CD14-positive monocyte (primary cell): ENCODE results near the gene VRK3. TPM values are rescaled to one million over a fixed set of nuclear protein-coding genes. Genes with fewer than 3 reads are reported as not detected.

ENCODE experiments used
- DNase-seq, 3 donors: peaks; one replicate each; pipeline ENCODE4 v3.0.0-alpha.2; 2011 to 2022
- H2AFZ ChIP-seq: 2 replicates; pipeline ENCODE4 v1.6.0; 2012; ENCODE audit warnings: mild to moderate bottlenecking, low read depth, low read length, inconsistent platforms; ENCODE audit not compliant: insufficient read depth, poor library complexity, severe bottlenecking
- H3K27ac ChIP-seq, 2 donors: 1 replicate in 1 of 2; 2 replicates in 1 of 2; pipeline ENCODE4 v1.5.1; 2012 to 2013; ENCODE audit warnings: low read length in 2 of 2, control low read depth in 1 of 2, inconsistent platforms in 1 of 2, low read depth in 1 of 2, mild to moderate bottlenecking in 1 of 2
- H3K27me3 ChIP-seq, 2 donors: one replicate each; pipeline versions ENCODE4 v1.6.0 to v1.6.1; 2011 to 2013; ENCODE audit warnings: low read length in 2 of 2; ENCODE audit not compliant: control insufficient read depth in 2 of 2, insufficient read depth in 2 of 2
- H3K36me3 ChIP-seq, 2 donors: replicated peaks in 1 of 2; 1 replicate in 1 of 2; 2 replicates in 1 of 2; pipeline versions ENCODE4 v1.5.1 to v1.6.1; 2012 to 2013; ENCODE audit warnings: low read length in 2 of 2, control low read depth in 1 of 2, inconsistent platforms in 1 of 2, mild to moderate bottlenecking in 1 of 2; ENCODE audit not compliant: insufficient read depth in 2 of 2, control insufficient read depth in 1 of 2
- H3K4me1 ChIP-seq, 2 donors: 1 replicate in 1 of 2; 2 replicates in 1 of 2; pipeline versions ENCODE4 v1.5.1 to v1.6.1; 2012 to 2013; ENCODE audit warnings: low read length in 2 of 2, control low read depth in 1 of 2, inconsistent platforms in 1 of 2, mild to moderate bottlenecking in 1 of 2, moderate library complexity in 1 of 2; ENCODE audit not compliant: insufficient read depth in 2 of 2, control insufficient read depth in 1 of 2
- H3K4me2 ChIP-seq: replicated peaks from 2 replicates; pipeline ENCODE3; 2012; ENCODE audit warnings: low read length, moderate library complexity, mild to moderate bottlenecking; ENCODE audit not compliant: poor library complexity, severe bottlenecking; ENCODE audit errors: extremely low read depth
- H3K4me3 ChIP-seq, 3 experiments: fragments of 200-600 bp in 1 of 3; sonication (generic) in 1 of 3; replicated peaks in 1 of 3; 1 replicate in 2 of 3; 2 replicates in 1 of 3; pipeline ENCODE4 v1.5.1; 2011 to 2013; ENCODE audit warnings: low read length in 3 of 3, mild to moderate bottlenecking in 3 of 3, control low read depth in 2 of 3, low read depth in 2 of 3, inconsistent platforms in 1 of 3, moderate library complexity in 1 of 3
- H3K79me2 ChIP-seq: 2 replicates; pipeline ENCODE4 v1.6.0; 2012; ENCODE audit warnings: mild to moderate bottlenecking, control low read depth, inconsistent platforms, low read length, moderate library complexity; ENCODE audit not compliant: insufficient read depth
- H3K9ac ChIP-seq: 2 replicates; pipeline ENCODE4 v1.6.0; 2017; ENCODE audit warnings: low read length, mild to moderate bottlenecking; ENCODE audit not compliant: insufficient read depth, poor library complexity, severe bottlenecking
- H3K9me3 ChIP-seq, 2 donors: replicated peaks in 1 of 2; 1 replicate in 1 of 2; 2 replicates in 1 of 2; pipeline versions ENCODE4 v1.5.1 to v1.6.1; 2012 to 2013; ENCODE audit warnings: low read length in 2 of 2, control low read depth in 1 of 2; ENCODE audit not compliant: control insufficient read depth in 1 of 2, insufficient read depth in 1 of 2
- H4K20me1 ChIP-seq: 2 replicates; pipeline ENCODE4 v1.6.0; 2012; ENCODE audit warnings: mild to moderate bottlenecking, low read length, control low read depth, moderate library complexity; ENCODE audit not compliant: insufficient read depth
- H3K27ac Mint-ChIP-seq, 7 donors: one replicate each; pipeline ENCODE4 v1.8.0; 2020; ENCODE audit warnings: mild to moderate bottlenecking in 7 of 7, mixed read lengths in 7 of 7, moderate library complexity in 6 of 7, inconsistent platforms in 2 of 7
- H3K27me3 Mint-ChIP-seq, 3 donors: one replicate each; pipeline ENCODE4 v1.8.0; 2021 to 2022; ENCODE audit warnings: low read depth in 3 of 3, mild to moderate bottlenecking in 3 of 3, mixed read lengths in 3 of 3, moderate library complexity in 3 of 3, inconsistent platforms in 1 of 3
- H3K36me3 Mint-ChIP-seq, 2 donors: one replicate each; pipeline ENCODE4 v1.8.0; 2020; ENCODE audit warnings: mixed read lengths in 2 of 2, inconsistent platforms in 1 of 2, mild to moderate bottlenecking in 1 of 2
- H3K4me1 Mint-ChIP-seq: one replicate; pipeline ENCODE4 v1.8.0; 2020; ENCODE audit warnings: mild to moderate bottlenecking, mixed read lengths
- H3K4me3 Mint-ChIP-seq, 2 donors: one replicate each; pipeline ENCODE4 v1.8.0; 2020; ENCODE audit warnings: mild to moderate bottlenecking in 2 of 2, mixed read lengths in 2 of 2, moderate library complexity in 1 of 2
- H3K9me3 Mint-ChIP-seq, 7 donors: one replicate each; pipeline ENCODE4 v1.8.0; 2020 to 2022; ENCODE audit warnings: mixed read lengths in 7 of 7, mild to moderate bottlenecking in 6 of 7, moderate library complexity in 6 of 7, inconsistent platforms in 2 of 7
- WGBS: methylation state at CpG from one replicate; pipeline ENCODE4 v1.1.5; 2013; ENCODE audit warnings: missing lambda C conversion rate; ENCODE audit not compliant: insufficient coverage; 5-methylcytosine and 5-hydroxymethylcytosine counted together
- intact Hi-C, 2 donors: fragments of 100-400 bp; cut with micrococcal nuclease; formaldehyde crosslinking; loops; one replicate each; pipeline versions ENCODE4 v1.15.0 to v1.15.1; 2023
- polyA plus RNA-seq, 3 donors: library from polyadenylated mRNA; depleted of rRNA in 1 of 3; unstranded in 2 of 3; stranded (reverse) in 1 of 3; fragments of 300-500 nt in 2 of 3; fragments of >200 nt in 1 of 3; fragmentation: Illumina TruSeq in 2 of 3; gene quantifications; 1 replicate in 2 of 3; 2 replicates in 1 of 3; pipeline ENCODE4 v1.2.3, GENCODE V29; 2012 to 2021
- TF ChIP-seq, protein P1 (sequence below): fragments of 200-600 bp; IDR thresholded peaks from one replicate; pipeline ENCODE4 v1.8.0; 2022; ENCODE audit warnings: antibody characterized with exemption, mild to moderate bottlenecking

Gene VRK3
- polyA plus RNA-seq, 3 donors, result 42.8 to 47.3 (median 46.8) TPM

DNA sequence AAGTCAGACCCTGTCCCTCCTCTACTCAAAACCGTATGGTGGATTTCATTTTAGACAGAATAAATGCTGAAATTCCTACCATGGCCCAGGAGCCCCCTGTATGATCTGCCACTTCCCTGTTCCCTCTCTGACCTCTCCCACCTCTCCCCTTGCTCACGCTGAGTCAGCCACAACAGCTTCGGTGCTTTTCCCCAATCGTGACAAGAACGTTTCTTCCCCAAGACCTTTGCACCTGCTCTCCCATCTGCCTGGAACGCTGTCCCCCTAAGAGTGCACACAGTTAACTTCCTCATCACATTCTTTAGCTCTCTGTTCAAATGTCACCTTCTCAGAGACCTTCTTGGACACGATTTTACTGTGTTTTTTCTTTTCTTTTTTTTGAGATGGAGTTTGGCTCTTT lies 2.3 kb downstream of the VRK3 start:
- Histone ChIP-seq H3K9ac (no peak overlapping the region), H2AFZ (no peak overlapping the region), H3K4me2 (no peak overlapping the region), H3K27ac (no peak overlapping the region), H3K4me3 (no peak overlapping the region), H3K36me3 (peaks cover 20 to 39% of the 10 kb centered on the region in 2 donors), H4K20me1 (peaks cover 55% of the 10 kb centered on the region), H3K4me1 (peaks cover 20 to 28% of the 10 kb centered on the region in 2 donors), H3K27me3 (no peaks in the 10 kb centered on the region), H3K9me3 (no peaks in the 10 kb centered on the region), H3K79me2 (peaks cover 62% of the 10 kb centered on the region)
- TF ChIP-seq, protein P1, sequence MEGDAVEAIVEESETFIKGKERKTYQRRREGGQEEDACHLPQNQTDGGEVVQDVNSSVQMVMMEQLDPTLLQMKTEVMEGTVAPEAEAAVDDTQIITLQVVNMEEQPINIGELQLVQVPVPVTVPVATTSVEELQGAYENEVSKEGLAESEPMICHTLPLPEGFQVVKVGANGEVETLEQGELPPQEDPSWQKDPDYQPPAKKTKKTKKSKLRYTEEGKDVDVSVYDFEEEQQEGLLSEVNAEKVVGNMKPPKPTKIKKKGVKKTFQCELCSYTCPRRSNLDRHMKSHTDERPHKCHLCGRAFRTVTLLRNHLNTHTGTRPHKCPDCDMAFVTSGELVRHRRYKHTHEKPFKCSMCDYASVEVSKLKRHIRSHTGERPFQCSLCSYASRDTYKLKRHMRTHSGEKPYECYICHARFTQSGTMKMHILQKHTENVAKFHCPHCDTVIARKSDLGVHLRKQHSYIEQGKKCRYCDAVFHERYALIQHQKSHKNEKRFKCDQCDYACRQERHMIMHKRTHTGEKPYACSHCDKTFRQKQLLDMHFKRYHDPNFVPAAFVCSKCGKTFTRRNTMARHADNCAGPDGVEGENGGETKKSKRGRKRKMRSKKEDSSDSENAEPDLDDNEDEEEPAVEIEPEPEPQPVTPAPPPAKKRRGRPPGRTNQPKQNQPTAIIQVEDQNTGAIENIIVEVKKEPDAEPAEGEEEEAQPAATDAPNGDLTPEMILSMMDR, result no peak
- H3K4me3 Mint-ChIP-seq, result no peak overlapping the region
- H3K36me3 Mint-ChIP-seq, result peaks cover 17 to 31% of the 10 kb centered on the region in 2 donors
- peaks cover 30% of the 10 kb centered on the region for H3K4me1 Mint-ChIP-seq
- no peak for DNase-seq
- WGBS, result 62% methylated on average over 6 of the region's 7 CpGs
- intact Hi-C loops, result loop anchor here in 1 of 2 donors (10.0 kb wide), 2 partner anchors 358 to 782 kb away; partner anchors contain the start of genes BCL2L12 and IRF3
- peaks cover 0 to 8% (median 5%) of the 10 kb centered on the region in 3 donors for H3K27me3 Mint-ChIP-seq
- peak overlapping the region in 2 of 7 donors; percentile 19 to 52 for H3K27ac Mint-ChIP-seq
- peaks cover 0 to 2% (median 0%) of the 10 kb centered on the region in 7 donors for H3K9me3 Mint-ChIP-seq

DNA sequence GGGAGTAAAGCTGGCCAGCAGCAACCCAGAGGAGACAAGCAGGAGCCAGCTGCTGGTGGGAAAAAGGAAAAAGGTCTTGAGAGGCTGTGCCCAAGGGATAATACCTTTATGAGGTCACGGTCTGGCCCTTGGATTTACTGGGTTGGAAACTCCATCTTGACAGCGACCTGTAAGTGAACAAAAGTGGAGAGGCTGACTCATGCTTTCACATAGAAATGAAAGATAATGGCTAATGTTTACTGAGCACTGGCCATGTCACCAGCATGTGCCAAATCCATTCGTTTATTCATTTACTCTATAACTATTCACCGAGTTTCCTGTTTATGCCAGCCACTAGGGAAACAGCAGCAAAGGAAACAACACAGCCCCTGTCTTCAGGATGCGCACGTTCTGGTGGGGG lies 4.7 kb downstream of the VRK3 start:
- Mint-ChIP-seq H3K36me3 (peaks cover 33 to 55% of the 10 kb centered on the region in 2 donors), H3K4me1 (peaks cover 15% of the 10 kb centered on the region), H3K4me3 (no peak overlapping the region), H3K27ac (peak overlapping the region in 2 of 7 donors; percentile 23 to 46), H3K27me3 (peaks cover 0 to 2% (median 0%) of the 10 kb centered on the region in 3 donors), H3K9me3 (peaks cover 0 to 5% (median 0%) of the 10 kb centered on the region in 7 donors)
- Histone ChIP-seq H3K4me2 (no peak overlapping the region), H4K20me1 (peaks cover 73% of the 10 kb centered on the region), H3K9me3 (no peaks in the 10 kb centered on the region), H3K36me3 (peaks cover 37 to 61% of the 10 kb centered on the region in 2 donors), H3K4me3 (no peak overlapping the region), H3K9ac (no peak overlapping the region), H3K79me2 (peaks cover 45% of the 10 kb centered on the region), H2AFZ (no peak overlapping the region), H3K4me1 (peaks cover 9 to 12% of the 10 kb centered on the region in 2 donors), H3K27me3 (no peaks in the 10 kb centered on the region), H3K27ac (no peak overlapping the region)
- WGBS, result 94% methylated on average over 5 of the region's 6 CpGs
- intact Hi-C loops, result loop anchor here in 1 of 2 donors (10.0 kb wide), 2 partner anchors 356 to 784 kb away; partner anchors contain the start of genes BCL2L12 and IRF3
- DNase-seq, result no peak
- TF ChIP-seq, protein P1, result no peak
